CD4-positive, alpha-beta T cell treated with Interleukin-4 for 1 hour (primary cell): ENCODE data around the gene GJB2.

ENCODE experiments used
- DNase-seq, 2 donors: peaks; one replicate each; pipeline ENCODE4 v3.0.0-alpha.2; 2020 to 2022

Gene GJB2

GRCh38 chr13:20192836-20193161, at the start of gene GJB2:
Gene GJB2 (minus strand): TSS chr13:20192938. CDS start chr13:20189581, 3,357 bp downstream.
- DNase-seq: no peak

- no peak for DNase-seq
These were observed 48.9 kb upstream of the GJB2 start for GRCh38 chr13:20241593-20241992.

GRCh38 chr13:20239748-20240147, 47.0 kb upstream of the GJB2 start:
- DNase-seq: no peak

DNA sequence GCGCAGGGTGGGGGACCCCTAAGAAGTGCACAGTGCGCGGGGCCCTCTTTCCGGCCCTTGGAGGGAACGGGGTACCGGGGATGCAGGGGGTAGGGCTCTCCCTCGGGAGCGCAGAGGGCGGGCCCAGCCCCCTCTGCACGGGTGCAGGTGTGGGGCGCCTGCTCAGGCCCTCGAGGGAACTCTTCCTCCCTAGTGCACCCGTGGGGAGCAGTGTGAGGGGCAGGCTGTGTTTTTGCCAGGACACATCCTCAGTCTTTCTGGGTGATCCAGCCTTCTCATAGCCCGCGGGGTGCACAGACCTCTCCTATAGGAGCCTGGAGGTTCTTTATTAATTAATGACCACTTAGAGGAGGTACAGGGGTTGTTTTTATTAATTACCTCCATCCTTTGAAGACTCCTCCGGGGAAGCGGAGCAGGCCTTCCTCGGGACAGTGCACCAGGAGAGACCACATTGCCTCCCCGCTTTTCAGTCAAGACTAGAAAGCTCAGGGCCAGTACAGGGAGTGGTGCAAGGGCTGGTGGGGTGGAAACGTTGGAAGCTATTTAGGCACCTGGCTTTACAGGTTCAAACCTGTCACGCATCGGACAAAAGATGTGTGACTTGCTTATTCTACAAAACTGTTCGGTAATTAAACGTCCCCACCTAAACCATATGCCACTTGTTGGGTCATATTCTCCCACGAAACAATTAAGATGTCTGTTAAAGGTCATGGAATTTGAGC, 40.0 kb upstream of the GJB2 start:
- DNase-seq: no peak

DNA sequence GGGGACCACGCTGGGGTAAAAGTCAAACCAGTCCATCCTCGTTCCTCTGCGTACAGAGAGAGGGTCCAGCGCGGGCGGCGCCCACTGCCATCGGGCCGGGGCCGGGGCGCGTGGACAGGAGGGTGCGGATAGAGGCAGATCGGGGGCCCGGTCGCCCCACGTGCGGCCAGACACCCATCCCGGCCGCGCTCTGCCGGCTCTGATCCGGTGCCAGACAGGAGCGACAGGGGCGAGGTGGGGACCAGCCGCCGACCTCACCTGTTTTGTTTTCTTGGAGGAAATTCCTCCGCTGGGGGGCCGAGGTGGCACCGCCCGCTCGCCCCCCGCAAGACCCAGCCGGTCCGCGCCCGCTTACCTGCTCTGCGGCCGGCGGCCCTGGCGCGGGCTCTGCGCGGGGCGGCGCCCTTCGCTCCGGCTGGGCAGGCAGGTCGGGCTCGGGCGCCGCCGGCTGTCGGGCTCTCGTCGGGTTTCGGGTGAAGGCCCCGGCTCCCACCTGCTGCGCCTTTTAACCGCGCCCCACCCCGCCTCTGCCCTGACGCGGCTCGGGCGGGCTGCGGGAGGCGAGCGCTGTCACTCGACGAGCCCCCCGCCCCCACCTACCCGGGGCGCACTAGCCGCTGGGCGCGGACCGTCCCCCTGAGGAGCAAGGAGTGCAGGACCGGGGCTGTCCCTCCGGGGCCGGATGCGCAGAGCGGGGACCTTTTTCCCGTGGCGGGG, 39.3 kb upstream of the GJB2 start, which contains the start of gene GJB6:
Gene GJB6 (minus strand): TSS at position 481 of the 717 bp plus-strand sequence. CDS start 8,839 bp downstream, outside the sequence.
- DNase-seq: peak in 1 of 2 donors; percentile 14

GRCh38 chr13:20230913-20231838, 38.4 kb upstream of the GJB2 start:
- DNase-seq: peak in 1 of 2 donors; percentile 19

GRCh38 chr13:20227730-20228129, 35.0 kb upstream of the GJB2 start:
- no peak for DNase-seq

DNA sequence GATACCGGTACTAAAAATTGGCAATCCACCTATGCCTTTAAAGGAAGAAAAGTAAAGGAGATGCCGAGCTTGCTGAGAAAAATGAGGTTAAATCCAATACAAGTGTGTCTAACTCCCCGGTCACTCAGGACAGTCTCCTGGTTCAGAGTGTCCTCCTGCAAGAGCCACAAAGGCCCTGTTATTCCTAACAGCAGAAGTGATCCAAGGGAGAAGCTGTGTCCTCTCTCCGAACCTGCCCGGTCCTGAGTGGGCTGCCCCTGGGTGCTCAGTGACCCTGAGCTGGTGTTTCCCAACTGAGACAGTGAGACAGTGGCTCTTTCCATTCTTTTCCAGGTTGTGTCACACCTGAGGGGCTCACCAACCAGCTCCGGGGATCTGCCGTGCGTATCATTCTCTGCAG, 34.5 kb upstream of the GJB2 start:
- no peak for DNase-seq

DNA sequence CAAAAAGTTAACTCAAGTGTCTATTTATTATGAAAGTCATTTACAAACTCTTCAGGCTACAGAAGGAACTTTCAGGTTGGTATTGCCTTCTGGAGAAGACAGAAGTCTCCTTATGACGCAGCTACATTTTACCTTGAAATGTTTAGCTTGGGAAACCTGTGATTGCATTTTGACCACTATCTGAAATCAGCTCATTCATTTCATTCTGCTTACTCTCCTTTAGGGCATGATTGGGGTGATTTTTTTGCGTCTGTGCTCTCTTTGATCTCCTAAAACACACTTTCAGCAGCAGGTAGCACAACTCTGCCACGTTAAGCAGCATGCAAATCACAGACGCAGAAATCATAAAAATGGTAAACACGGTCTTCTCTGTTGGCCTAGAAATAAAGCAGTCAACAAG, 29.8 kb upstream of the GJB2 start:
- DNase-seq: no peak

- DNase-seq: peak in 1 of 2 donors; percentile 42
These were observed 29.0 kb upstream of the GJB2 start for GRCh38 chr13:20221772-20222171.

GRCh38 chr13:20219577-20219976, 26.8 kb upstream of the GJB2 start:
- DNase-seq: no peak

DNA sequence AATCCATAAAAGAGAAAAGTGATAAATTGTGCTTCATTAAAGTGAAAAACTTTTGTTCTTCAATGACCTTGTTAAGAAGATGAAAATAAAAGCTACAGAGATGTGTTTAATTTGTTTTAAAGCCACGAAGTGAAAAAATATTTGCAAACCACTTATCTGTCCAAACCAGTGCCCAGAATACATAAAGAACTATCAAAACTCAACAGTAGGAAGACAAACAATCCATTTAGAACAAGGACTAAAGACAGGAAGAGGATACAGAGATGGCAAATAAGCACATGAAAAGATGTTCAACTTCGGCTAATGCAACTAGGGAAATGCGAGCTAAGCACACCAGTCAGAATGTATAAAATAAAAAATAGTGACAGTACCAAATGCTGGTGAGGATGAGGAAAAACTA, 24.4 kb upstream of the GJB2 start:
- DNase-seq: no peak

- DNase-seq: no peak
These were observed 17.2 kb upstream of the GJB2 start for GRCh38 chr13:20209948-20210347.

- DNase-seq: no peak
These were observed 14.0 kb upstream of the GJB2 start for GRCh38 chr13:20206698-20207235.

GRCh38 chr13:20206065-20206697, 13.4 kb upstream of the GJB2 start:
- no peak for DNase-seq

DNA sequence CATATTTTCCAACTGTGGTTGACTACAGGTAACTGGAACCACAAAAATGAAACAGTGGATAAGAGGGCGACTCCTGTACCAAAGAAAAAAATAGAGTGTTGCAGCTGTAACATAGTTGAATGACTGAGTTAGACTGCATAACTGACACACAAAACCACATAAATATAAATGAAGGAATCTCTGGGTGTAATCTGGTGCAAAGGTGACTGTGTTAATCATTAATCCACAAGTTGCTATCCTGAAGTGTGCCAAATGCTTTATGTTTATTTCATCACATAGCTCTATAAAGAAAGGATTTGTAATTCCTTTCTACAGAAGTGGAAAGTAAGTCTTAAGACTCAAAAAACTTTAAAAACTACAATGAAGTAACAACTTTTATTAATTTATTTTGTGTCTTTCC, 6.0 kb upstream of the GJB2 start:
- no peak for DNase-seq

DNA sequence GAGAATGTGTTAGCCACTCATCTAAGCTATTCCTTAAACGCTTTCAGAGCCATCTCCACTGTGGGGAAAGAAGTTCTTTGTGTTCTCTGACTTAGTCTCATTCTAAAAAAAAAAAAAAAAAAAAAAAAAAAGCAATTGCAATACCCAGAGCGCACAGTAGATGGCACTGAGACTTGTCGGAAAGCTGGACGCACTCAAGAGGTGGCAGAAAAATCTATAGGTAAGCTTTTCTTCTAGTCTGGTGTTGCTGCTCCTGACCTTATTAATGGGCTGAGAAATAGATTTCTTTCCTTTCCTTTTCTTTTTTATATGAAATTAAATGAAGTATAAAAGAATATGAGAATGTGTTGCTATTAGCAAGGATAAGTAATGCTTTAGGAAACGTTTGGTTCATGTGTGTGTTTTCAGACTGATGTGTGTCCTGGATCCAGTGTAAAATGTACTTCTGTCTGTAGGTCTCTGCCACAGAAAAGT, 4.7 kb upstream of the GJB2 start:
- peak in 1 of 2 donors; percentile 50 for DNase-seq

DNA sequence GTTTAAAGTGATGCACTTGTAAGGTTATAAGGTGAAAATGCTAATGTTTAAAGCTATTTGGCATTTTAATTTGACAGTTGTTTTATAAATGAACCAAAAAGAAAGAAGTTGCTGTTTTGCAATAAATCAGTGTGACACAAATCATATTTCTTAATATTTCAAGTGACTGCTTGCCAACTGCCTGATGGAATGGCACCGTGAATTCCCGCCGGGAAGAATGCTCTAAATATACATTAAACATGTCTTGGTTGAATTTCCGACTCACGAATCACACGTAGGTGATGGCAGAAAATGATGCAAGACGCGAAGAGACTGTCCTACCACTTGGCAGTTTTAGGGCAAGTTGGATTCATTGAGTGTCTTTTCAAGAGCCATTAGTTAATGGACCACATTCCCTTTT, 3.1 kb upstream of the GJB2 start:
- no peak for DNase-seq

DNA sequence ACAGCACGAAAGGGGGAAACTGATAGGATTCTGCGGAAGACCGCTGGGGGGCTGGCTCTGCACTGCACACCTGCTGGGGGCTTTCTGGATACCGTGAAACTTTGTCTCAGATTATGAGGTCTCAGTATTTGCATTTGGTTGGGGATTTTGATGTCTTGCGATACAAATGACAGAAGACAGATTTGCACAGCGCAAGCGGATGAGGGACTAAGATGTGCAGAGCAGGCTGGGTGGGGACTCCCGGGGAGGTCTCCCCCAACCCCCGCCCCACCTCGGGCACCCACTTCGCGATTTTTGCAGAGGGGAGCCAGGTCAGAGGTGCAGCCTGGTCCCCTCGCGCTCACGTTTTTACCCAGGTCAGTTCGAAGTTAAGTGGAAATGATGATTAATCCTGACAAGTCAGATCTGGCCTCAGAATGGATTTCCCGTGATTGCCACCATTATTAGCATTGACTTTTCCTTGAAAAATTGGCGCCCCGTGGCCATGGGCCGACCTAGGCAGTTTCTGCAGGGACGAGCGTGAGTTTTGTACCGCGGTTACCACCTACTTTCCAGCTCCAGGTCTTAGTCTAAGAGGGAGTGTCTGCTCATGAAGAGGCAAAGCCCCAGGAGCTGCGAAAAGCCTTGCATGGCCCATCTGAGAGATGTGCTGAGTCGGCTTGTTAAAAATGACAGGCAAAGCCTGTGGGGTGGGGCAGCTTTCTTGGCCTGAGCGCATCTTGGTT, 1.3 kb upstream of the GJB2 start:
- DNase-seq: peak in 1 of 2 donors; percentile 22

GRCh38 chr13:20193162-20193906, 596 bp upstream of the GJB2 start:
- DNase-seq: no peak
